ENCODE measurements around the gene MYOC.

The MYOC gene

DNA sequence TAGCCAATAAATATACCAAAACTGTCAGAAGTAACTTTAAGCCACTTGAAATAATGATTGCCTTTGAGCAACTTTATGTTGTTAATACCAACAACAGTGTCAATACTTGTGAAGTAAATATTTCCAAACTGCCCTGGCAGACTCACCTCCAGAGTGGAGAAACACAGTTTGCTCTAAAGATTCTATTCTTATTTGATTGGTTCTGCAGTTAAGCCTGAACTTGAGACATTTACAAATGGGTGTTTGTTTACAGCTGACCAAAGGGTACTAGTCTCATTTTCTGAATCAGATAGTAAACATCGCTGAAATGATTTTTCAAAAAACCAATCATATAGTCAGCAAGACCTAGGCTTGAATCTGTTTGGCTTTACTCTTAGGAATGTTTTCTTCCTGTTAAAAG, 1.3 kb upstream of the MYOC start:
- TF ChIP-seq, protein P1, sequence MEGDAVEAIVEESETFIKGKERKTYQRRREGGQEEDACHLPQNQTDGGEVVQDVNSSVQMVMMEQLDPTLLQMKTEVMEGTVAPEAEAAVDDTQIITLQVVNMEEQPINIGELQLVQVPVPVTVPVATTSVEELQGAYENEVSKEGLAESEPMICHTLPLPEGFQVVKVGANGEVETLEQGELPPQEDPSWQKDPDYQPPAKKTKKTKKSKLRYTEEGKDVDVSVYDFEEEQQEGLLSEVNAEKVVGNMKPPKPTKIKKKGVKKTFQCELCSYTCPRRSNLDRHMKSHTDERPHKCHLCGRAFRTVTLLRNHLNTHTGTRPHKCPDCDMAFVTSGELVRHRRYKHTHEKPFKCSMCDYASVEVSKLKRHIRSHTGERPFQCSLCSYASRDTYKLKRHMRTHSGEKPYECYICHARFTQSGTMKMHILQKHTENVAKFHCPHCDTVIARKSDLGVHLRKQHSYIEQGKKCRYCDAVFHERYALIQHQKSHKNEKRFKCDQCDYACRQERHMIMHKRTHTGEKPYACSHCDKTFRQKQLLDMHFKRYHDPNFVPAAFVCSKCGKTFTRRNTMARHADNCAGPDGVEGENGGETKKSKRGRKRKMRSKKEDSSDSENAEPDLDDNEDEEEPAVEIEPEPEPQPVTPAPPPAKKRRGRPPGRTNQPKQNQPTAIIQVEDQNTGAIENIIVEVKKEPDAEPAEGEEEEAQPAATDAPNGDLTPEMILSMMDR (IDR thresholded peaks at IDR 0.05; ENCODE audit: extremely low read depth, insufficient read depth, missing control alignments) = no peak
- in situ Hi-C loops (cut with MboI; ENCODE audit: low pct_unique_long_range_greater_than_20kb, low sequenced_read_pairs, unreplicated experiment) = no loop called here
- DNase-seq (ENCODE audit: low spot score) = no peak

- in situ Hi-C loops (cut with MboI; ENCODE audit: low pct_unique_long_range_greater_than_20kb, low sequenced_read_pairs, unreplicated experiment) = loop anchor here (25.0 kb wide), 1 partner anchor 341 kb away; no protein-coding TSS in a partner anchor
Observed at GRCh38 chr1:171646249-171646560, 6.3 kb downstream of the MYOC start.

GRCh38 chr1:171645553-171646248, 6.8 kb downstream of the MYOC start:
- DNase-seq (ENCODE audit: low spot score) = no peak
- in situ Hi-C loops (cut with MboI; ENCODE audit: low pct_unique_long_range_greater_than_20kb, low sequenced_read_pairs, unreplicated experiment) = loop anchor here (25.0 kb wide), 1 partner anchor 342 kb away; no protein-coding TSS in a partner anchor
- TF ChIP-seq, protein P1 (IDR thresholded peaks at IDR 0.05; ENCODE audit: extremely low read depth, insufficient read depth, missing control alignments) = no peak

More at GRCh38 chr1:171646249-171646560, 6.3 kb downstream of the MYOC start:
- TF ChIP-seq, protein P1 (IDR thresholded peaks at IDR 0.05; ENCODE audit: extremely low read depth, insufficient read depth, missing control alignments) = no peak
- DNase-seq (ENCODE audit: low spot score) = no peak

DNA sequence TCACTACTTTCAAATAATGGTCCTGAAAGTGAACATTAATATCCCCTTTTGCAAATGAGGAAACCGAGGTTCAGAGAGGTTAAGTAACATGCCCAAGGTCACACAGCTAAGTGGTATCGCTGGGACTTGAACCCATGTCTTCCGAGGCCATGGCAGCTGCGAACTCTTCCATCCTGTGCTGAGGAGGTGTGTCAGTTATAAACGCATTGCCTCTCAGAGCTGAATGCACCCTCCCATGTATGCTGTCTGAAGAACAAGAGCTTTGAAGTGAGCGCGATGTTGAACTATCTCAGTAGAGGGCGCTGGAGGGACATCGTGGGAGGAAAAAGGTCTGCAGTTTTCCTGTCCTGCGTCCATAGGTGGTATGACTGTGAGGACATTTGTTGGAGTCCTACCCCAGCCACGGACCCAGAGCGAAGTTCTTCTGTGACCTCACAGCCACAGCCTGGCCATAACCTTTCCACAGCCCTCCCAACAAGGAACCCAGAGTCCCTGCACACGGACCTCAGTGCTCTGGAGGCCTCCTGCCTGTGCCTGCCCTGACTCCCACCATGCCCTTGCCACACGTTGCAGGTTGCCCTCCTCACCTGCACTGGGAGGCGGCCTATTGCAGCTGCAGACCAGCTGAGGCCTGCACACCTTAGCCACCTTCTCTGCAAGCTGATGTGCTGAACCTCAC, 7.5 kb downstream of the MYOC start:
- in situ Hi-C loops (cut with MboI; ENCODE audit: low pct_unique_long_range_greater_than_20kb, low sequenced_read_pairs, unreplicated experiment) = loop anchor here (25.0 kb wide), 1 partner anchor 342 kb away; no protein-coding TSS in a partner anchor
- DNase-seq (ENCODE audit: low spot score) = peak; percentile 61
- TF ChIP-seq, protein P1 (IDR thresholded peaks at IDR 0.05; ENCODE audit: extremely low read depth, insufficient read depth, missing control alignments) = peak; percentile 84

- TF ChIP-seq, protein P1 (IDR thresholded peaks at IDR 0.05; ENCODE audit: extremely low read depth, insufficient read depth, missing control alignments) = no peak
- DNase-seq (ENCODE audit: low spot score) = no peak
- in situ Hi-C loops (cut with MboI; ENCODE audit: low pct_unique_long_range_greater_than_20kb, low sequenced_read_pairs, unreplicated experiment) = loop anchor here (25.0 kb wide), 1 partner anchor 344 kb away; no protein-coding TSS in a partner anchor
Observed at GRCh38 chr1:171643156-171643555, 9.3 kb downstream of the MYOC start.

GRCh38 chr1:171642197-171642596, 10.3 kb downstream of the MYOC start:
- in situ Hi-C loops (cut with MboI; ENCODE audit: low pct_unique_long_range_greater_than_20kb, low sequenced_read_pairs, unreplicated experiment) = loop anchor here (25.0 kb wide), 1 partner anchor 345 kb away; no protein-coding TSS in a partner anchor
- TF ChIP-seq, protein P1 (IDR thresholded peaks at IDR 0.05; ENCODE audit: extremely low read depth, insufficient read depth, missing control alignments) = no peak
- no peak for DNase-seq (ENCODE audit: low spot score)

Measured in GM13977 (cell line).